ENCODE results near the gene ADAMTS12.

ADAMTS12 gene

GRCh38 chr5:33696411-33696810, 195.4 kb downstream of the ADAMTS12 start:
- DNase-seq = no peak

- no peak for DNase-seq
Observed at GRCh38 chr5:33692980-33693379, 198.8 kb downstream of the ADAMTS12 start.

- DNase-seq = no peak
Observed at GRCh38 chr5:33691856-33692255, 199.9 kb downstream of the ADAMTS12 start.

GRCh38 chr5:33690374-33691135, 201.2 kb downstream of the ADAMTS12 start:
- DNase-seq = no peak

- DNase-seq = no peak
Observed at GRCh38 chr5:33688526-33688925, 203.3 kb downstream of the ADAMTS12 start.

GRCh38 chr5:33688066-33688465, 203.7 kb downstream of the ADAMTS12 start:
- no peak for DNase-seq

GRCh38 chr5:33685873-33686755, 205.7 kb downstream of the ADAMTS12 start:
- DNase-seq = no peak

GRCh38 chr5:33684496-33685159, 207.2 kb downstream of the ADAMTS12 start:
- no peak for DNase-seq

- DNase-seq = no peak
Observed at GRCh38 chr5:33679791-33680190, 212.0 kb downstream of the ADAMTS12 start.

GRCh38 chr5:33675958-33676464, 215.8 kb downstream of the ADAMTS12 start:
- DNase-seq = no peak

- DNase-seq = no peak
Observed at GRCh38 chr5:33671700-33672291, 220.0 kb downstream of the ADAMTS12 start.

GRCh38 chr5:33662722-33663427, 228.9 kb downstream of the ADAMTS12 start:
- DNase-seq = no peak

- no peak for DNase-seq
Observed at GRCh38 chr5:33659526-33660169, 232.1 kb downstream of the ADAMTS12 start.

GRCh38 chr5:33657804-33658440, 233.9 kb downstream of the ADAMTS12 start:
- DNase-seq = no peak

- DNase-seq = no peak
Observed at GRCh38 chr5:33657176-33657575, 234.6 kb downstream of the ADAMTS12 start.

- no peak for DNase-seq
Observed at GRCh38 chr5:33650911-33651310, 240.9 kb downstream of the ADAMTS12 start.

- no peak for DNase-seq
Observed at GRCh38 chr5:33649549-33650482, 242.0 kb downstream of the ADAMTS12 start.

GRCh38 chr5:33641744-33642505, 249.9 kb downstream of the ADAMTS12 start:
- no peak for DNase-seq

GRCh38 chr5:33639474-33639873, 252.3 kb downstream of the ADAMTS12 start:
- DNase-seq = no peak

Measured in NCI-H187 (cell line).